Measurements from ENCODE around the gene POLR2E. TPM values are rescaled to one million over a fixed set of nuclear protein-coding genes. Genes with fewer than 3 reads are reported as not detected.
A peak's percentile ranks its signal among the peaks of the same experiment; 100 is the strongest.

POLR2E gene
- 137 to 145 TPM (median 143 TPM) in 3 replicates for total RNA-seq

GRCh38 chr19:1094978-1095701, at the start of gene POLR2E:
Gene POLR2E (minus strand): TSS chr19:1095375. CDS start chr19:1095315, 60 bp downstream.
- peaks cover 20% of the 10 kb centered on the region for H3K4me1 Mint-ChIP-seq
- H3K27me3 Mint-ChIP-seq (ENCODE audit: low read depth): no peaks in the 10 kb centered on the region
- H3K9me3 Mint-ChIP-seq: no peaks in the 10 kb centered on the region
- peak; percentile 99 for DNase-seq (ENCODE audit: low spot score in 2 of 2, unreplicated experiment in 2 of 2)
- no peaks in the 10 kb centered on the region for H3K36me3 Mint-ChIP-seq
- peak within 1 kb of the TSS; percentile 92 for H3K27ac Mint-ChIP-seq
- H3K4me3 Mint-ChIP-seq: peak within 1 kb of the TSS; percentile 90
- TF ChIP-seq CTCF (IDR thresholded peaks at IDR 0.05; ENCODE audit: unreplicated experiment): no peak

- H3K9me3 Mint-ChIP-seq: peaks cover 6% of the 10 kb centered on the region
- DNase-seq (ENCODE audit: low spot score in 2 of 2, unreplicated experiment in 2 of 2): no peak
- no peak for TF ChIP-seq CTCF (IDR thresholded peaks at IDR 0.05; ENCODE audit: unreplicated experiment)
- H3K4me3 Mint-ChIP-seq: no peak overlapping the region
- H3K4me1 Mint-ChIP-seq: no peaks in the 10 kb centered on the region
- H3K27ac Mint-ChIP-seq: no peak overlapping the region
- H3K36me3 Mint-ChIP-seq: peaks cover 42% of the 10 kb centered on the region
- no peaks in the 10 kb centered on the region for H3K27me3 Mint-ChIP-seq (ENCODE audit: low read depth)
These were observed 49.6 kb upstream of the POLR2E start for GRCh38 chr19:1144741-1145140.

- Mint-ChIP-seq H3K4me1 (no peaks in the 10 kb centered on the region), H3K4me3 (no peak overlapping the region), H3K27ac (no peak overlapping the region), H3K36me3 (peaks cover 48% of the 10 kb centered on the region), H3K9me3 (peaks cover 8% of the 10 kb centered on the region), H3K27me3 (ENCODE audit: low read depth) (no peaks in the 10 kb centered on the region)
- no peak for DNase-seq (ENCODE audit: low spot score in 2 of 2, unreplicated experiment in 2 of 2)
- TF ChIP-seq CTCF (IDR thresholded peaks at IDR 0.05; ENCODE audit: unreplicated experiment): no peak
These were observed 48.7 kb upstream of the POLR2E start for GRCh38 chr19:1143828-1144399.

- H3K27me3 Mint-ChIP-seq (ENCODE audit: low read depth): no peaks in the 10 kb centered on the region
- peaks cover 8% of the 10 kb centered on the region for H3K9me3 Mint-ChIP-seq
- H3K4me3 Mint-ChIP-seq: no peak overlapping the region
- peaks cover 49% of the 10 kb centered on the region for H3K36me3 Mint-ChIP-seq
- no peaks in the 10 kb centered on the region for H3K4me1 Mint-ChIP-seq
- DNase-seq (ENCODE audit: low spot score in 2 of 2, unreplicated experiment in 2 of 2): no peak
- H3K27ac Mint-ChIP-seq: no peak overlapping the region
- no peak for TF ChIP-seq CTCF (IDR thresholded peaks at IDR 0.05; ENCODE audit: unreplicated experiment)
These were observed 46.8 kb upstream of the POLR2E start for GRCh38 chr19:1141944-1142343.

- H3K27ac Mint-ChIP-seq: no peak overlapping the region
- no peak overlapping the region for H3K4me3 Mint-ChIP-seq
- TF ChIP-seq CTCF (IDR thresholded peaks at IDR 0.05; ENCODE audit: unreplicated experiment): no peak
- DNase-seq (ENCODE audit: low spot score in 2 of 2, unreplicated experiment in 2 of 2): no peak
- no peaks in the 10 kb centered on the region for H3K4me1 Mint-ChIP-seq
- H3K36me3 Mint-ChIP-seq: peaks cover 48% of the 10 kb centered on the region
- no peaks in the 10 kb centered on the region for H3K27me3 Mint-ChIP-seq (ENCODE audit: low read depth)
- H3K9me3 Mint-ChIP-seq: peaks cover 8% of the 10 kb centered on the region
These were observed 45.3 kb upstream of the POLR2E start for GRCh38 chr19:1140272-1141027.

Data from mesothelial cell of epicardium (in vitro differentiated cells).